IMR-90 (cell line): ENCODE measurements around the gene SLC66A1. TPM values are rescaled to one million over a fixed set of nuclear protein-coding genes. Genes with fewer than 3 reads are reported as not detected.

Experiments
- ATAC-seq: fragments of 200-7000 bp; cut with Tn5 transposase; 2 replicates; pipeline ENCODE4 v1.9.1; 2020; ENCODE audit warnings: low read depth, mild to moderate bottlenecking, moderate library complexity
- BruUV-seq: library from RNA; stranded (reverse); fragments of 400-500 nt; replicated peaks from 2 replicates; lab custom pipeline; 2021; lab: Mats Ljungman, UMichigan
- CTCF ChIA-PET: fragments of 300-600 bp; formaldehyde crosslinking; extraction: SDS; loops from one replicate; lab custom pipeline; 2021; ENCODE audit warnings: antibody characterized with exemption; lab: Yijun Ruan, JAX
- POLR2A ChIA-PET: fragments of 300-600 bp; sonication (Branson Sonifier 250); formaldehyde crosslinking; loops from one replicate; lab custom pipeline; 2022; ENCODE audit warnings: antibody characterized with exemption; ENCODE audit not compliant: unreplicated experiment; lab: Charles Lee
- DNase-seq: peaks from one replicate; pipeline ENCODE4 v3.0.0; 2013
- H2AFZ ChIP-seq: replicated peaks from 2 replicates; pipeline ENCODE3; 2013; ENCODE audit warnings: low read length, mild to moderate bottlenecking; ENCODE audit not compliant: poor library complexity
- H2AK5ac ChIP-seq: 2 replicates; pipeline ENCODE4 v1.6.1; 2013; ENCODE audit warnings: low read depth, low read length, inconsistent platforms
- H2AK9ac ChIP-seq: replicated peaks from 2 replicates; pipeline ENCODE3; 2013; ENCODE audit warnings: mild to moderate bottlenecking, low read depth, low read length, moderate library complexity; ENCODE audit not compliant: poor library complexity
- H2BK120ac ChIP-seq: 2 replicates; pipeline ENCODE4 v1.6.1; 2013; ENCODE audit warnings: low read depth, low read length, inconsistent platforms
- H2BK15ac ChIP-seq: 3 replicates; pipeline ENCODE4 v1.6.1; 2013; ENCODE audit warnings: low read depth, low read length, inconsistent platforms
- H2BK20ac ChIP-seq: 2 replicates; pipeline ENCODE4 v1.6.1; 2013; ENCODE audit warnings: low read depth, mild to moderate bottlenecking, inconsistent platforms, low read length, moderate library complexity
- H2BK5ac ChIP-seq: 2 replicates; pipeline ENCODE4 v1.6.1; 2013; ENCODE audit warnings: mild to moderate bottlenecking, low read depth, low read length, inconsistent platforms; ENCODE audit not compliant: poor library complexity, severe bottlenecking
- H3K14ac ChIP-seq: replicated peaks from 2 replicates; pipeline ENCODE4 v1.6.1; 2013; ENCODE audit warnings: low read depth, low read length, inconsistent platforms
- H3K18ac ChIP-seq: 2 replicates; pipeline ENCODE4 v1.6.1; 2013; ENCODE audit warnings: low read depth, low read length, control low read depth
- H3K23ac ChIP-seq: 2 replicates; pipeline ENCODE4 v1.6.1; 2013; ENCODE audit warnings: low read depth, low read length, inconsistent platforms
- H3K27ac ChIP-seq: 2 replicates; pipeline ENCODE4 v1.5.1; 2013; ENCODE audit warnings: mild to moderate bottlenecking, control low read depth, low read length; ENCODE audit not compliant: insufficient read depth
- H3K27me3 ChIP-seq: 2 replicates; pipeline ENCODE4 v1.6.1; 2013; ENCODE audit warnings: low read length; ENCODE audit not compliant: control insufficient read depth, insufficient read depth
- H3K36me3 ChIP-seq: 2 replicates; pipeline ENCODE4 v1.6.1; 2013; ENCODE audit warnings: low read length, mixed read lengths; ENCODE audit not compliant: control insufficient read depth, insufficient read depth
- H3K4ac ChIP-seq: 2 replicates; pipeline ENCODE4 v1.6.1; 2013; ENCODE audit warnings: low read depth, low read length, inconsistent platforms
- H3K4me1 ChIP-seq: 2 replicates; pipeline ENCODE4 v1.6.1; 2013; ENCODE audit warnings: low read length, mixed read lengths; ENCODE audit not compliant: control insufficient read depth, insufficient read depth
- H3K4me2 ChIP-seq: 2 replicates; pipeline ENCODE4 v1.6.1; 2013; ENCODE audit warnings: low read depth, mild to moderate bottlenecking, control low read depth, low read length, moderate library complexity
- H3K4me3 ChIP-seq: 2 replicates; pipeline ENCODE4 v1.5.1; 2013; ENCODE audit warnings: low read depth, mild to moderate bottlenecking, control low read depth, low read length, moderate library complexity; ENCODE audit not compliant: insufficient read depth
- H3K56ac ChIP-seq: 2 replicates; pipeline ENCODE4 v1.6.1; 2013; ENCODE audit warnings: low read length, inconsistent platforms; ENCODE audit not compliant: insufficient read depth; ENCODE audit errors: extremely low read depth
- H3K79me1 ChIP-seq, 2 experiments: 2 replicates each; pipeline ENCODE4 v1.6.1; 2013; ENCODE audit warnings: low read length in 2 of 2, inconsistent platforms in 1 of 2, low read depth in 1 of 2
- H3K9ac ChIP-seq: 2 replicates; pipeline ENCODE4 v1.6.1; 2013; ENCODE audit warnings: low read depth, low read length, control low read depth
- H3K9me1 ChIP-seq: 2 replicates; pipeline ENCODE4 v1.6.1; 2013; ENCODE audit warnings: low read length, inconsistent platforms; ENCODE audit not compliant: insufficient read depth
- H3K9me3 ChIP-seq: 2 replicates; pipeline ENCODE4 v1.6.1; 2013; ENCODE audit warnings: low read length; ENCODE audit not compliant: control insufficient read depth, insufficient read depth
- H4K20me1 ChIP-seq: 2 replicates; pipeline ENCODE4 v1.6.1; 2013; ENCODE audit warnings: low read length, inconsistent platforms; ENCODE audit not compliant: insufficient read depth
- H4K5ac ChIP-seq: 2 replicates; pipeline ENCODE4 v1.6.1; 2013; ENCODE audit warnings: mild to moderate bottlenecking, low read depth, low read length, control low read depth
- H4K8ac ChIP-seq, 2 experiments: 2 replicates each; pipeline ENCODE4 v1.6.1; 2013; ENCODE audit warnings: low read depth in 2 of 2, low read length in 2 of 2, control low read depth in 1 of 2, inconsistent platforms in 1 of 2
- H4K91ac ChIP-seq: 2 replicates; pipeline ENCODE4 v1.6.1; 2013; ENCODE audit warnings: low read depth, low read length, inconsistent platforms; ENCODE audit not compliant: insufficient read depth
- FOS ChIP-seq: fragments of 150-350 bp; IDR thresholded peaks from 2 replicates; pipeline ENCODE4 v1.6.1; 2016; ENCODE audit warnings: low read depth, low read length
- RCOR1 ChIP-seq: IDR thresholded peaks from 2 replicates; pipeline ENCODE4 v1.6.1; 2012; ENCODE audit warnings: mild to moderate bottlenecking, low read length, improper control_type of control experiment; ENCODE audit not compliant: insufficient replicate concordance
- WGBS, 2 experiments: methylation state at CpG; one replicate each; pipeline versions ENCODE4 v1.1.5 to v1.1.7; 2013; ENCODE audit warnings: missing lambda C conversion rate in 2 of 2; ENCODE audit not compliant: insufficient read length in 1 of 2; ENCODE audit errors: extremely low coverage in 2 of 2; 5-methylcytosine and 5-hydroxymethylcytosine counted together
- dilution Hi-C: fragments of 300-500 bp; cut with HindIII; formaldehyde crosslinking; loops from one replicate; pipeline ENCODE4 v1.14.3; 2018; ENCODE audit warnings: low sequenced_read_pairs; ENCODE audit not compliant: unreplicated experiment
- in situ Hi-C: fragments of 300-500 bp; cut with MboI; formaldehyde crosslinking; loops from 3 replicates; pipeline ENCODE4 v1.14.3; 2019; ENCODE audit warnings: low sequenced_read_pairs, inconsistent platforms, mixed read lengths
- intact Hi-C: fragments of 100-400 bp; cut with micrococcal nuclease; formaldehyde crosslinking; loops from 2 replicates; pipeline ENCODE4 v1.10.0; 2022
- polyA plus RNA-seq, 3 experiments: library from polyadenylated mRNA; depleted of rRNA; stranded (reverse); fragments of >200 nt; gene quantifications; 2 replicates each; pipeline ENCODE4 v1.2.3, GENCODE V29; 2012; ENCODE audit warnings: low replicate concordance in 1 of 3
- total RNA-seq: library from RNA; depleted of rRNA; stranded (reverse); fragments of >200 nt; gene quantifications from 2 replicates; pipeline ENCODE4 v1.2.3, GENCODE V29; 2012
- TF ChIP-seq, protein P1 (sequence below): fragments of 150-350 bp; IDR thresholded peaks from 2 replicates; pipeline ENCODE4 v1.6.1; 2017; ENCODE audit warnings: mild to moderate bottlenecking, antibody characterized with exemption, low read length, low read depth

The SLC66A1 gene
- total and polyA plus RNA-seq, 2 of the 4 experiments (the other 2 are of a cell fraction), result 6.8 to 18.9 TPM

DNA sequence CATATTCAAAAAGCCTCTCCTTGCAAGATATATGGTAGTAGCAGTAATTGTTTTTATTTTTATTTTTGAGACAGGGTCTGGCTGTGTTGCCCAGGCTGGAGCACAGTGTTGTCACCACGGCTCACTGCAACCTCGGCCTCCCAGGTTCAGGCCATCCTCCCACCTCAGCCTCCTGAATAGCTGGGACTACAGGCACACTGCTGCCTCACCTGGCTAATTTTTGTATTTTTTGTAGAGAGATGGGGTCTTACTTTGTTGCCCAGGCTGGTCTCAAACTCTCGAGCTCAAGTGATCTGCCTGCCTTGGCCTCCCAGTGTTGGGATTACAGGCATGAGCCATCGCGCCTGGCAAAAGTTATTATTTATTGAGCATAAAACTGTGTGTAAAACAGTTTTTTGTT, 38.4 kb downstream of the SLC66A1 start:
- Histone ChIP-seq H4K5ac (no peak overlapping the region), H3K4me1 (peaks cover 2% of the 10 kb centered on the region; the same call in 1 of the 2 replicates), H3K4me3 (no peak overlapping the region), H3K4ac (no peak overlapping the region), H2AK5ac (no peak overlapping the region), H3K27me3 (no peaks in the 10 kb centered on the region), H2BK5ac (no peak overlapping the region), H3K79me1 (peaks cover 23 to 63% of the 10 kb centered on the region in 2 experiments), H3K9me3 (no peaks in the 10 kb centered on the region), H2BK120ac (no peak overlapping the region), H4K20me1 (peaks cover 34% of the 10 kb centered on the region), H2AK9ac (no peak overlapping the region), H3K18ac (no peak overlapping the region), H3K23ac (no peak overlapping the region), H2AFZ (no peak overlapping the region), H4K91ac (no peak overlapping the region), H3K56ac (no peak overlapping the region), H3K27ac (no peak overlapping the region), H3K14ac (no peak overlapping the region), H3K9me1 (no peaks in the 10 kb centered on the region), H3K36me3 (peaks cover 75% of the 10 kb centered on the region), H4K8ac (no peak overlapping the region), H2BK15ac (no peak overlapping the region), H3K9ac (no peak overlapping the region), H2BK20ac (no peak overlapping the region), H3K4me2 (no peak overlapping the region)
- POLR2A ChIA-PET, result no interaction called here
- WGBS, 2 experiments, result no CpG with 5 or more reads among the region's 5 CpGs
- no TSS peak for BruUV-seq
- in situ Hi-C loops (no loop called here), intact Hi-C loops (no loop called here), dilution Hi-C loops (no loop called here)
- ATAC-seq (no peak), DNase-seq (no peak)
- CTCF ChIA-PET, result no interaction called here
- TF ChIP-seq FOS (no peak), RCOR1 (no peak)
- TF ChIP-seq, protein P1, sequence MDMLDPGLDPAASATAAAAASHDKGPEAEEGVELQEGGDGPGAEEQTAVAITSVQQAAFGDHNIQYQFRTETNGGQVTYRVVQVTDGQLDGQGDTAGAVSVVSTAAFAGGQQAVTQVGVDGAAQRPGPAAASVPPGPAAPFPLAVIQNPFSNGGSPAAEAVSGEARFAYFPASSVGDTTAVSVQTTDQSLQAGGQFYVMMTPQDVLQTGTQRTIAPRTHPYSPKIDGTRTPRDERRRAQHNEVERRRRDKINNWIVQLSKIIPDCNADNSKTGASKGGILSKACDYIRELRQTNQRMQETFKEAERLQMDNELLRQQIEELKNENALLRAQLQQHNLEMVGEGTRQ, result no peak
